Activated CD4-positive, alpha-beta memory T cell treated with anti-CD3 and anti-CD28 coated beads, Interleukin-2, amount 10 ng/mL, durations not matched to agents 7 days and 5 days (primary cell): ENCODE results near the gene CHST1. TPM values are rescaled to one million over a fixed set of nuclear protein-coding genes. Genes with fewer than 3 reads are reported as not detected.

Experiments used
- CTCF ChIA-PET: fragments of 350-600 bp; sonication (Branson Sonifier 250); formaldehyde crosslinking; loops from one replicate; lab custom pipeline; 2021; ENCODE audit warnings: antibody characterized with exemption, inconsistent platforms; lab: Charles Lee
- POLR2A ChIA-PET: fragments of 350-600 bp; sonication (Branson Sonifier 250); formaldehyde crosslinking; loops from one replicate; lab custom pipeline; 2021; ENCODE audit warnings: antibody characterized with exemption; lab: Charles Lee
- DNase-seq: peaks from one replicate; pipeline ENCODE4 v3.0.0-alpha.2; 2020
- H3K27ac Mint-ChIP-seq: one replicate; pipeline ENCODE4 v1.8.0; 2021; ENCODE audit warnings: mild to moderate bottlenecking, mixed read lengths
- H3K27me3 Mint-ChIP-seq: one replicate; pipeline ENCODE4 v1.8.0; 2021; ENCODE audit warnings: mixed read lengths
- H3K36me3 Mint-ChIP-seq: one replicate; pipeline ENCODE4 v1.8.0; 2021; ENCODE audit warnings: low read depth, mixed read lengths
- H3K4me1 Mint-ChIP-seq: one replicate; pipeline ENCODE4 v1.8.0; 2021; ENCODE audit warnings: mixed read lengths
- H3K4me3 Mint-ChIP-seq: one replicate; pipeline ENCODE4 v1.8.0; 2021; ENCODE audit warnings: mild to moderate bottlenecking, mixed read lengths
- H3K9me3 Mint-ChIP-seq: one replicate; pipeline ENCODE4 v1.8.0; 2021; ENCODE audit warnings: mixed read lengths
- total RNA-seq, 2 experiments: library from RNA; stranded (reverse); gene quantifications; one replicate each; pipeline ENCODE4 v1.2.3, GENCODE V29; 2021

Gene CHST1
- total RNA-seq, 2 experiments from 2014 or later, result not detected

DNA sequence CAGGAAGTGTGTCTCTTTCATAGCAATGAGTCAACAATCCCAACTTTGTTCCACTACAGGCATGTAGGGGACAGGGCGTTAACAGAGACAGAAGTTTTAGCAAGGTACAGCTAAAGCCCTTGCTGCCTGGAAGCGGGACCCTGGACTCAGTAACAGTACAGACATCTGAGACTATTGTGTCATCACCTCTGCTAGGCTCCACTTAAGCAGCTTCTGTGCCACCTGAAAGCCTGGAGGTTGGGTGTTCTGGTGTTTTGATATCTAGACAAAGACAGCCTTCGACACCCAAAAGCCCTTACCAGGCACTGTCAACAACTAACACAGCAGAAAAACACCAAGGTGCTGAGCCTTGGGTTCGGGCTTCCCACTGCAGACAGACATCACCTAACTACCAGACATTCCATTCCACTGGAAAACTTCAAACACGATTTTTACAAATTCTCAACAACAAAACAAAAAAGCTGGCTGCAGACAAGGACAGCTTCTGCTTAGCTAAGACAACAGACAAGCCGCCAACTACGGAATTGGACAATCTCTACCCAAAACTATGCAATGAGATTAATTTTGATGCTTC is 20.6 kb upstream of the CHST1 start:
- CTCF ChIA-PET, result no interaction called here

DNA sequence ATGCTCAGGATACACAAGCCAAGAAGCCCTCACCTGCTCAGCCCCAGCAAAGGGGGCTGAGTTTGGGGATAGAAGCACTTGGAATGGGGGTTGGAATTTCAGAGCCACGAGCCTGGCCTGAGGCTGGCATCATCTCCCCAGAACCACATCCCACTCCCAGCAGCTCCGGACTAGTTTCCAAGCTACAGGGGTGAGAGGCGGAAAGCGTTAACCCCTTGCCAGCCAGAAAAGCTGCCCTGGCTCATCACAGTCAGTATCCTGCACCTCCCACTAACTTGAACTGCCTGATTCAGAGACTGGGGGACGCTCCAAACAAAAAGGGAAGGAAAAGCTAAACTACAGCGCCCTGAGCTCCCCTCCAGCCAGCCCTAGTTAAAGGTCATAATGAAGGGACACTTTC is 19.0 kb upstream of the CHST1 start:
- Mint-ChIP-seq H3K4me3 (no peak overlapping the region), H3K27me3 (peaks cover 19% of the 10 kb centered on the region), H3K27ac (no peak overlapping the region), H3K9me3 (no peaks in the 10 kb centered on the region), H3K36me3 (no peaks in the 10 kb centered on the region), H3K4me1 (no peaks in the 10 kb centered on the region)
- CTCF ChIA-PET, result no interaction called here
- no peak for DNase-seq
- POLR2A ChIA-PET, result no interaction called here

More for the DNA sequence above, 20.6 kb upstream of the CHST1 start:
- H3K27ac Mint-ChIP-seq, result no peak overlapping the region
- POLR2A ChIA-PET, result no interaction called here
- no peaks in the 10 kb centered on the region for H3K4me1 Mint-ChIP-seq
- DNase-seq, result no peak
- H3K9me3 Mint-ChIP-seq, result no peaks in the 10 kb centered on the region
- peaks cover 20% of the 10 kb centered on the region for H3K27me3 Mint-ChIP-seq
- no peaks in the 10 kb centered on the region for H3K36me3 Mint-ChIP-seq
- no peak overlapping the region for H3K4me3 Mint-ChIP-seq

DNA sequence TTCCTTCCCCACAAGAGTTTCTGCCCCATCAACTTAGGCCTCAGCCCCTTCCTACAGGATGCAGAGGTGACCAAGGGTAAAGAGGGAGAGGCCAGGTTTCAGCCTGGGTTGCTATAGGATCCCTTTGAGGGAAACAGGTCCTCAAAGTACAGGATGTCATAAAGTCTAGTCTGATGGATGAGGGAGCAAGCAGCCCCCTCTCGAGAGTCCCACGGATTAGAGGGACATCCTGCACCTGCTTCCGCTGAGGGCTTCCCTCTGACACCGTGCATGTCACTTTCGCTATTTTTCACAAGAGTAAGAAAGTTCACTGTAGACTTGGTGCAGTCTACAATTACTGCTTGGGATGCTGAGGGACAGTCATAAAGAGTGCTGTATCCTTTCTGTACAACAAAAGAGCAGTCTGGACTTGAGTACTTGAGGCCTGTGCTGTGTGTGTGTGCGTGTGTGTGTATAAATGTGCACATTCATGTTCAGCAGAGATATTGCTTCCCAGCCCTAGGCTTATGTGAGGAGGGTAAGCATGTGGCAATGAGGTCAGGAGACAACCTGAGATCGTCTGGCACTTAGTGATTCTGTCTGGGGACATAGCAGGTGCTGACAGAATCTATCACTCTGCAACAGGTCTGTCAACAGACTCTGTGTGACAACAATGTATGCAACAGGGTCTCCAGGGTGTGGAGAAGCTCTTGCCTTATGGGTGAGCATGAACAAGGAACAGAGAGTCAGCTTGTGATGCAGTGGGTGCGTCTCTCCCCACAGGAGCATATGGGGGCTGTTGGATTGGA is 18.0 kb upstream of the CHST1 start:
- Mint-ChIP-seq H3K27me3 (peaks cover 19% of the 10 kb centered on the region), H3K9me3 (no peaks in the 10 kb centered on the region), H3K27ac (no peak overlapping the region), H3K4me3 (no peak overlapping the region), H3K36me3 (no peaks in the 10 kb centered on the region), H3K4me1 (no peaks in the 10 kb centered on the region)
- ChIA-PET POLR2A (no interaction called here), CTCF (no interaction called here)
- DNase-seq, result no peak

DNA sequence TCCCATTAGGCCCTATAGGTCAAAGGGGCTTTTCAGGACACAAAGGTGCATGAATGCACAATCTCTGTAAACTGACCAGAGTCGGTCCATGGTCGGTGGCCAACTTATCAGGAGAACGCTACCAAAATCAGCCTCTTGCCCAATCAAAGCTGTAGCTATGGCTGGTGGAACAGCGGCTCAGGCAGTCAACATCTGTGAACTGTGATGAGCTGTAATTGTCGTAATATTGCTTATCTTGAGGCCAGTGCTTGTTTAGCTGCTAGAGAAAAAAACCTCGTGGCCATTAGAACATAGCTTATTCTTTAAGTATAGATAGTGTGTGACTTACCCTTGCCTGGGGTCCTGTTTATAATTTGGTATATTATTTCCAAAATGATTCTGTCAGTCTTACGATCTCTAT is 14.4 kb upstream of the CHST1 start:
- H3K27ac Mint-ChIP-seq, result no peak overlapping the region
- DNase-seq, result no peak
- H3K4me3 Mint-ChIP-seq, result no peak overlapping the region
- H3K4me1 Mint-ChIP-seq, result no peaks in the 10 kb centered on the region
- CTCF ChIA-PET, result no interaction called here
- POLR2A ChIA-PET, result no interaction called here
- H3K27me3 Mint-ChIP-seq, result no peaks in the 10 kb centered on the region
- no peaks in the 10 kb centered on the region for H3K9me3 Mint-ChIP-seq
- H3K36me3 Mint-ChIP-seq, result no peaks in the 10 kb centered on the region

DNA sequence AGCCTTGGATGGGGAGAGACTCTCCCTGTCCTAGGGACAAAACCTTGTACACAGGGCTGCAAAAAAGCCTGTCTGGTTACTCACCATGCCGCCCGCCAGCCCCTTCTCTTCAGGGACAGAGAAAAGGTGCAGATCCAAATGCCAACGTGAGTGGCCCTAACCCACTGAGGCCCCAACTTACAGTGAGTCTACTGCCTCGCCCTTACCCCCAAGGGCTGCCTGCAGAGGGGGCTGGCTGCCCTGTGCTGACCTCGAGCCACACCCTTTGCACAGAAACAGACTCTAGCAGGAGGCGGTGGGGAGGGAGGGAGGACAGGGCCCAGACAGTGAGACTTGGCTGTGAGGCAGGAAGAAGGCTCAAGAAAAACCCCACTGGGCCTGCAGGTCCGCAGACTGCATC is 13.6 kb upstream of the CHST1 start:
- ChIA-PET POLR2A (no interaction called here), CTCF (no interaction called here)
- H3K9me3 Mint-ChIP-seq, result no peaks in the 10 kb centered on the region
- no peaks in the 10 kb centered on the region for H3K4me1 Mint-ChIP-seq
- H3K27me3 Mint-ChIP-seq, result no peaks in the 10 kb centered on the region
- no peaks in the 10 kb centered on the region for H3K36me3 Mint-ChIP-seq
- no peak overlapping the region for H3K4me3 Mint-ChIP-seq
- no peak overlapping the region for H3K27ac Mint-ChIP-seq
- no peak for DNase-seq

DNA sequence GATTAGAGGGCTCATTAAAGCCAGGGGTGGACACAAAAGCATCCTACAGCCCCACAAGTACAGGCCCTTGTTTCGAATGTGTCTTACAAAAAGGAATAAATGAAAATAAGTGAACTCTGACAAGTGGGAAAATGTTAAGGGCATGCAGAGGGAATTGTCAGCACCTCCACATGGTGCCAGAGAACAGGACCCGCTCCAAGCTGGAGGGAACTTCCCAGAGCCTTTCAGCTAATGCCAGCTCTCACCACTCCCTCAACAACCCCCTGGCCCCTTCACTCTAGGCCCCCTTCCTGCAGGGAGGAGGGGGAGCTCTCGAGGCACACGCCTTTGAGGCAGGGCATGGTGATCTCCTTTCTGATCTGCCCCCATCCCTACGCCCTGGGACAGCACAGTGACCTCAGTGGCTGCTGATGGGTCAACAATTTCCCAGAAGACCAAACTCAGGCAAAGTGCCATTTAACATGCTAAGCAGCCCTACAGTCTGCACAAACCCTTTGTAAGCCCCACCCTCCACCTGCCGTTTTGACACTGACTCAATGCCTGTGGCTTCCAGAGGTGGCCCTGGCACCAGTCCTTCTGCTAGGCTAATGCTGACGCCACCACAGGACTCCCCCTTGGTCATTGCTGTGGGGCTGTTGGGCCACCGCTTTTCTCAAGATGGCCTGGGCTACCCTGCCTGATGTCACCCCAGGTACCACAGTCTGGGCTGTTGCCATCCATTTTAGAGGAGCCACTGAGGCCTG is 12.5 kb upstream of the CHST1 start:
- Mint-ChIP-seq H3K36me3 (no peaks in the 10 kb centered on the region), H3K27me3 (no peaks in the 10 kb centered on the region), H3K4me3 (no peak overlapping the region), H3K9me3 (no peaks in the 10 kb centered on the region), H3K4me1 (no peaks in the 10 kb centered on the region), H3K27ac (no peak overlapping the region)
- no peak for DNase-seq
- ChIA-PET POLR2A (no interaction called here), CTCF (no interaction called here)

DNA sequence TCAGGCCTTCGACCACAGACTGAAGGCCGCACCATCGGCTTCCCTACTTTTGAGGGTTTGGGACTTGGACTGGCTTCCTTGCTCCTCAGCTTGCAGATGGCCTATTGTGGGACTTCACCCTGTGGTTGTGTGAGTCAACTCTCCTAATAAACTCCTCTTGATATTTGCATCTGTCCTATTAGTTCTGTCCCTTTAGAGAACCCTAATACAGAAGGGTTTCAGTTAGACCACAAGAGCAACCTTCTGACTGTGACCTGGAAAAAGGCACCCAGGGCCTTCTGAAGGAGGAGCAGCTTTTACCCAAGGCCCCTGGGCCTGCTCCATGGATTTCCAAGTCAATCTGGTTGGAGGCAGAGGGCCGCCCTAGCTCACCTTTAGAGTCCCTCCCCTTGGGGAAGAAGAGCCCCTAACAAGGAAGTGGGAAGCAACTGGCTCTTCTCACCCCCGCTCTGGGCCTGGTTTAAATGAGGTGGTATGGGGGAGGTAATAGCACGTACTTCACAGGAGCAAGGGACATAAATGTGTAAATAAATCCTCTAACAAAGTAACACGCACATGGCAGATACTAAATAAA is 11.2 kb upstream of the CHST1 start:
- Mint-ChIP-seq H3K4me1 (no peaks in the 10 kb centered on the region), H3K27ac (no peak overlapping the region), H3K4me3 (no peak overlapping the region), H3K27me3 (no peaks in the 10 kb centered on the region), H3K9me3 (no peaks in the 10 kb centered on the region), H3K36me3 (no peaks in the 10 kb centered on the region)
- no peak for DNase-seq
- ChIA-PET POLR2A (no interaction called here), CTCF (no interaction called here)

DNA sequence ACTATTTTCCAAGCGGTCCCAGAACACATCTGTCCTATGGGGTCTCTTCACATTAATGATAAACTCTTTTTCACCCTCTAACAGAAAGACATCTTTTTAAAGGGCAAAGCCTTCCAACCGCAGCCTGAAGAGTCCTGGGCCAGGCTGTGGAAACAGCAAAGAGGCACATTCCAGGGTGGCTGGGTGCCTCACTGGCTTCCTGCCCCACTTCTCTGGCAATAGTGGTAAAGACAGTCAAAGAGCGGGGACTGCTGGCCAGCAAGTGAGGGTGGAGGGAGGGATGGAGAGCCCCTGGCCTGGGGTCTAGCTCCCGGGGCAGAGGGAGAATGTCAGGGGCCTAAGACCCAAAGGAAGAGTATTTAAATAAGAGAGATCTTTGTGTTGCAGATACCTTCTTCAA is 10.2 kb upstream of the CHST1 start:
- Mint-ChIP-seq H3K9me3 (no peaks in the 10 kb centered on the region), H3K4me1 (no peaks in the 10 kb centered on the region), H3K4me3 (no peak overlapping the region), H3K27me3 (no peaks in the 10 kb centered on the region), H3K36me3 (no peaks in the 10 kb centered on the region), H3K27ac (no peak overlapping the region)
- ChIA-PET CTCF (no interaction called here), POLR2A (no interaction called here)
- no peak for DNase-seq

DNA sequence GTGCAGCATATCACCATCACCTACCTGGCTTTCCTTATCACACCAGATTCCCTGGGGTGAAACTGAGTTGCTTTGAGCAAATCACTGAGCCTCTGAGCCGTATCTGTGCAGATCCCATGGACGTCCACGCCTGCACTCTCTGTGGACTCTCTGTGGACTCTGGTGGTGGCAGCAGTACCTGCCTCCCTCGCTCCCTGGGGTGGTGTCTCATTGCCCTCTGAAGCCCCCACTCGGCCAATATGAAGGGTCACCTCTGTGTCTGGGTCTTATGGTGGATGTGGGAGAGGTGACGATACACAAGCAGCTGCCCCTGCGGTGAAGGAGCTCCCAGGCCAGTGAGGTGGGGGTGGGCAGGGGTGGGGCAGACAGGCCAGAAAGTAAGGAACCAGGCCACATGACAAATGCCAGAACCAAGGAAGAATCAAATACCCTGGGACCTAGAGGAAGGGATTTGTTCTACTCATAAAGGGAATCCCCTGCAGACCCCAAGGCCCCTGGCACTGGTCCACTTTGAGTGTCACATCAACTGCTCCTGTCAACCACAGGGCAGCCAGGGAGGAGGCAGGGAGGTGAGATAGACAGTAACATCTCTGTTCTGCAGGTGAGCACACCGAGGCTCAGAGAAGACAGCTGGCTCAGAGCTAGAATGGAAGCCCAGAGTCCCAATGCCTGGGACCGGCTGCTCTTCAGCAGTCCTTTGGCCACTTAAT is 9.2 kb upstream of the CHST1 start:
- Mint-ChIP-seq H3K27ac (no peak overlapping the region), H3K9me3 (no peaks in the 10 kb centered on the region), H3K4me3 (no peak overlapping the region), H3K4me1 (no peaks in the 10 kb centered on the region), H3K27me3 (no peaks in the 10 kb centered on the region), H3K36me3 (no peaks in the 10 kb centered on the region)
- DNase-seq, result no peak
- ChIA-PET POLR2A (no interaction called here), CTCF (no interaction called here)

DNA sequence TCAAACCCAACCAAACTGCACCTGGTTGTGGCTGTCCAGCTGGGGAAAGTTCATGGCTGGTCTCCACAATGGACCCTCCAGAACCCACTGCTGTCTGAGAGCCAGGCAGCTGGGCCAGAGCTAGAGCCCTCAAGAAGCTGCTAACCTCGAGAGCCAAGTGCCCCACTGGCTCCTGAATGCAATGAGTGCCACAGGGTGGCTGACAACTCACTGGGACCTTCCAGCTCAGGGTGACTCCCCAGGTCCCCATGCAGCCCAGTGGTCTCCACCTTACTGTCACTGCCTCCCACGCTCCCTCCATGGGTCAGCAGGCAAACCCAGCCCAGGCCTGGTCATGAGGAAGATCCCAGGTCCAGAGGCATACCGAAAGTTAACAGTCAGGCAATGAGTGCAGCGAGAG is 8.0 kb upstream of the CHST1 start:
- H3K9me3 Mint-ChIP-seq, result no peaks in the 10 kb centered on the region
- POLR2A ChIA-PET, result no interaction called here
- CTCF ChIA-PET, result interaction anchor here (1.8 kb wide), 1 partner anchor 19 kb away, joined by 5 read pairs; no protein-coding TSS in a partner anchor
- no peak overlapping the region for H3K4me3 Mint-ChIP-seq
- H3K36me3 Mint-ChIP-seq, result no peaks in the 10 kb centered on the region
- H3K4me1 Mint-ChIP-seq, result no peaks in the 10 kb centered on the region
- no peak overlapping the region for H3K27ac Mint-ChIP-seq
- peaks cover 7% of the 10 kb centered on the region for H3K27me3 Mint-ChIP-seq
- no peak for DNase-seq

DNA sequence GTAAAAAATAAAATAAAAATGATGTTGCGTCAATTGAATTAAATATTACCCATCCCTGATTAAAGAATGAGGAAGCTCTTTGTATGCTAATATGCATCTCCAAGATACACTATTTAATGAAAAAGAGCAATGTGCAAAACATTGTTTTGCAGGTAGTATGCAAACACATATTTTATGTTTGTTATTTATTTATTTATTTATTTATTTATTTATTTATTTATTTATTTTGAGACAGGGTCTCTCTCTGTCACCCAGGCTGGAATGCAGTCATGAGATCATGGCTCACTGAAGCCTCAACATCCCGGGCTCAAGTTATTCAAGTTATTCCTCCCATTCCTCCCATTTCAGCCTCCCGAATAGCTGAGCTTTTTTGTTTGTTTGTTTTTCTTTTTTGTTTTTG is 7.2 kb upstream of the CHST1 start:
- peaks cover 12% of the 10 kb centered on the region for H3K27me3 Mint-ChIP-seq
- no peak for DNase-seq
- CTCF ChIA-PET, result interaction anchor here (0.5 to 1.8 kb wide), 2 partner anchors 18 to 305 kb away, joined by 4 to 5 read pairs; no protein-coding TSS in a partner anchor
- no peak overlapping the region for H3K4me3 Mint-ChIP-seq
- POLR2A ChIA-PET, result no interaction called here
- H3K4me1 Mint-ChIP-seq, result no peaks in the 10 kb centered on the region
- no peaks in the 10 kb centered on the region for H3K36me3 Mint-ChIP-seq
- no peaks in the 10 kb centered on the region for H3K9me3 Mint-ChIP-seq
- H3K27ac Mint-ChIP-seq, result no peak overlapping the region

DNA sequence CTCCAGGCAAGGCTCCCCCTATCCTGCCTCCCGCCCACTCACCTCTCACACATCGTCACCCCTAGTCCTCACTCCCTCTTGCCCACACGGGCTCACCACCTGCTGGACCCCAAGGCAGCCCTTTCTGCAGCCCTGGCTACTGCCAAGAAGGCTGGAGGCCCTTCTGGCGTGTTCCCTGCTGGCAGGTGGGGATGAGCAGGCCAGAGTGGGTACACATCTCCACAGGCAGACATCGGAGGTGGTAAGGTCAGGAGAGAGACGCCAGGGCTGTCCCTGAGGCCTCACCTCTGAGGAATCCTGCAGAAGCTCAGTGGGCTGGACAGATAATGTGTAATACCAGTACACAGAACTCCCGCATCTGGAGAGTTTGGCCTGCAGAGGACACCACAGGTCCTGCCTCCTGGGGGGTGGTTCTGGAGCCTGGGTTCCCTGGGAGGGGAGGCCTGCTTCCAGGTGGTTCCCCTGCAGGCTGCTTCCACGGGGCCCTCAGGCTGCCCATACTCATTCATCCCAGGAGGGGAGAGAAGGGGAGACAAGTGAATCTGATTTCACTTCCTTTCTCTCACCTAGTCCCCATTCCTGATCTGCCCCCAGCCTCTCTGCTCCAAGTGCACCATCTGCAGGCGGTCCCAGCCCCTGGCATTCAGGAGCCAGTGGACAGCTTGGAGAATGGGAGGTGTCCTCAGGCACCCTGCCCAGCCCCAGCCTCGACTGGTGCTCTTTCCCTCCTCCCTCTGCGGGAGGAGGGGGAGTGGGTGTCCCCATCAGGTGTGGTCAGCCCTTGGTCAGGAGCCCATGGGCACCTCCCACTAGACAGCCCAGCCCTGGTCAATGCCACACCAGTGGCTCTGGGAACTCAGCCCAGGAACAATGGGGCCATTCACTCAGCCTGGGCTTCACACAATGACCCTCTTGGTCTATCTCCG is 6.1 kb upstream of the CHST1 start:
- Mint-ChIP-seq H3K27ac (no peak overlapping the region), H3K36me3 (no peaks in the 10 kb centered on the region), H3K4me3 (no peak overlapping the region), H3K4me1 (no peaks in the 10 kb centered on the region), H3K27me3 (peaks cover 23% of the 10 kb centered on the region), H3K9me3 (no peaks in the 10 kb centered on the region)
- ChIA-PET POLR2A (no interaction called here), CTCF (interaction anchor here (0.5 to 1.8 kb wide), 2 partner anchors 17 to 306 kb away, joined by 4 to 5 read pairs; no protein-coding TSS in a partner anchor)
- DNase-seq, result no peak
